GM19351 (cell line): Measurements from ENCODE around the gene ZNF143.

Source experiments
- ATAC-seq: cut with Tn5 transposase; IDR thresholded peaks from one replicate; pipeline ENCODE4 v1.9.1; 2021; ENCODE audit warnings: mild to moderate bottlenecking, moderate library complexity; ENCODE audit not compliant: unreplicated experiment

The ZNF143 gene

DNA sequence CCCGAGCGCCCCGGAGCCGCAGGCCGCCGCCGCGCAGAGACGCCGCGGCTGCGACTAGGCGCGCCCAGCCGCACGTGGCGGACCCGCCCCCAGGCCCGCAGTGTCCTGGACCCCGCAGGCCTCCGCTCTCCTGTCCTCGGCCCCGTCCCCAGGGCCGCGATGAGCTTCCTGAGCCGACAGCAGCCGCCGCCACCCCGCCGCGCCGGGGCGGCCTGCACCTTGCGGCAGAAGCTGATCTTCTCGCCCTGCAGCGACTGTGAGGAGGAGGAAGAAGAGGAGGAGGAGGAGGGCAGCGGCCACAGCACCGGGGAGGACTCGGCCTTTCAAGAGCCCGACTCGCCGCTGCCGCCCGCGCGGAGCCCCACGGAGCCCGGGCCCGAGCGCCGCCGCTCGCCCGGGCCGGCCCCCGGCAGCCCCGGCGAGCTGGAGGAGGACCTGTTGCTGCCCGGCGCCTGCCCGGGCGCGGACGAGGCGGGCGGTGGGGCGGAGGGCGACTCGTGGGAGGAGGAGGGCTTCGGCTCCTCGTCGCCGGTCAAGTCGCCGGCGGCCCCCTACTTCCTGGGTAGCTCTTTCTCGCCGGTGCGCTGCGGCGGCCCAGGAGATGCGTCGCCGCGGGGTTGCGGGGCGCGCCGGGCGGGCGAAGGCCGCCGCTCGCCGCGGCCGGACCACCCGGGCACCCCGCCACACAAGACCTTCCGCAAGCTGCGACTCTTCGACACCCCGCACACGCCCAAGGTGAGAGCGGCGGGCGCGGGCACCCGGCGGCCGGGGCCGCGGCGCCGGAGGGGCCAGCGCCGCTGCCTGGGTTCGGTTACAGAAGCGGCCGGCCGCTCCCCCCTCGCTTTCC, 113.2 kb downstream of the ZNF143 start:
- peak; percentile 17 for ATAC-seq

DNA sequence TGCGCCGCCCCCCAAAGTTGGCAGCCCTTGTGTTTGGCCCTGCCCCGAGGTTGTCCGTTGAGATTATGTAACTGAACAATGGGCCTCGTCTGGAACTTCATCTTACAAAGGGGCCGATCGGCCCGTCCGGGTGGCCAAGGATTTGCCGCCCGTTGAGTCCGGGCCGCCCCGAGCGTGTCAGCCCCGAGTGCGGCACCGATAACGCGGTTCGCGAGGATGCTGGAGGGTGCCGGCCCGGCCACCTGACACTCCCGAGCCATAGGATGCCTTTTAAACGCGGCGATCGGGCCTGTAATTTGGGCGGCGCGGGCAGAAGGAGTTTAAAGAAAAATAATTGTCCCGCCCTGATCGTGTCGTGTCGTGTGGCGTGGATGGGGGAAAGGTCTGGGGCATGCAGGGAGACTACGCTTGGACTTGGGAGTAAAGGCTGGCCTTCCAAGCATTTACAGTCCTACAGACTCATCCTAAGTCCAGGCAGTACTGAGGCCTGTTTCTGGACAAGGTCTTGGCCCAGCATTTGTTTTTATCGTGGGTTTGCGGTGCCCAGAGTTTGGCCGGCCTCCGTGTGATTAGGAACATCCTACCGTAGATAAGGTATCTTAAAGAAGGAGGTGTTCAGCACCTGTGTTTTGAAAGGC, 113.9 kb downstream of the ZNF143 start:
- ATAC-seq, result no peak

DNA sequence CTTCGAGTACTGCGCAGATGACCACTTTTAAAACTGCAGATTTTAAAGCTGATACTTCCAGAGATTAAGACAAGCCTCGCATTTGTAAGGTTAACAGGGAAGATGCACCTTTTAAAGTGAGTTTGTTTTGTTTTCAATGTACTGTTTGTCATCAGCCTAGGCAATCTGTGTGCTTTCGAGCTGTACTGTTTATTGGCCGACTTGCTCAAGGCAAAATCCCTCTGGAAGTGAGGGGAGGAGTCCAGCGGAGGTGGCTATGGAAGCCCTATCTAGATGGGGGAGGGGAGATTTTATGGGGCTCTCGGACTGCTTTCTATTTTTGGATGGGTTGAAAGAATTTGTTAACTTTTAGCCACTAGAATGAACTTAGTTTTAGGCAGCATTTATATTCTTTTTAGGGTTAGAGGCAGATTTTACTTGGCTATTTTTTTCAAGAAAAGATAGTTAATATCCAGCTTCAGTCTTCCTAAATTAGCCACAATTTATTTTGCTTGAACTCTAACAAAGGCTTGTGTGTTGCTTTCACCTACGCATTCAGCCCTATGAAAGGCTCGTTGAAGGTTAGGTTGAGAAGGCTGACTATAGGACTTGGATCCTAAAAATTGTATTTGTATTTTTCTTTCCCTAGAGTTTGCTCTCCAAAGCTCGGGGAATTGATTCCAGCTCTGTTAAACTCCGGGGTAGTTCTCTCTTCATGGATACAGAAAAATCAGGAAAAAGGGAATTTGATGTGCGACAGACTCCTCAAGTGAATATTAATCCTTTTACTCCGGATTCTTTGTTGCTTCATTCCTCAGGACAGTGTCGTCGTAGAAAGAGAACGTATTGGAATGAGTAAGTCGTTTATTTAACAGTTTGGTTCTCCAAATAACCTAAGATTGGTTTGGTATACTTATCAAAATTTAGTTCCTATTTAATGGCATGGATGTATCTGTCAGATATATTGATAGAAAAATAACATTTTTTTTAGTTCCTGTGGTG, 114.7 kb downstream of the ZNF143 start:
- ATAC-seq, result no peak

DNA sequence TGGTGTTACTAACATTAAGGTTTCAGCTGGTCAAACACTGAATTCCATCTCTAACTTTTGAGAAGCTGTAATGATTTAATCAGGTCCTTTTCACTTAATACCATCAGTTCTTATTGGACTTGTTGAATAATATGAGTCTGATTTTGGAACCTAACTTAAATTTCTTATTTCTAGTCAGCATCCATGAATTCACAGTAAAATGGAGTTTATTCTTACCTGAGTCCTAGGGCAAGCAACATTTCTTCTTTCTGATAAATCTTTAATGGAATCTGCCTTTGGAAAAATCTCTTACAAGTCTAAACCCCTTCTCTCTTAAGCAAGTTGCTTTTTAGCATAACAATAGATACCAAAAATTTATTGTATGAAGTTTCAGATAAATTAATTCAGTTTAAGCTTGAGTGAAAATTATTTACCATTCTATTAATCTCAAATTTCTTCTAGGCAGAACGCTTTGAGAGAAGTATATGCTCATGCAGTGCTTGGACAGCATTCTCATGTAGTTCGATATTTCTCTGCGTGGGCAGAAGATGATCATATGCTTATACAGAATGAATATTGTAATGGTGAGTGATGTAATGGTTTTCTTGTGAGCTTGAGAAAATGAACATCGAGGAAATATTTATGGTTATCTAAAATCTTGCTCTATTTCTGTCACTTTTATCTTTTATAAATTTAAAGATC, 116.0 kb downstream of the ZNF143 start:
- ATAC-seq, result no peak

DNA sequence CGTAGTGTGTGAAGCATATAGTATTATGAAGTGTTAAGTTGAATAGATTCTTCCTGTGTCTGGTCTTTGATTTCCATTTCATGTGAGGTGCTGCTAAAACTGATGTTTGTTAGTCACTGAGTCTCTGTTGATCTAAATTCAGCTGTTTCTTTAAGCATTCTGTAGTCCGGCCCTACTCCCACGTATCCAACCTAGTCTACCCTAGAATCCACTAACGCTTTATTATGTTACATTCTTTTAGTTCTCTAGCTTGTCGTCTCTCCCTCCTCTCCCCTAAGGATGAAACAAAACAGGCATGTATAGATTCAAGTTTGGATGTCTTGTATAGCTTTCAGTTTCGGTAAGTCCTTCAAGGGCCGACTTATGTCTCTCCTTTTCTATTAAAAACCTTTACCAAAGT, 116.7 kb downstream of the ZNF143 start:
- ATAC-seq, result no peak
